Gastroesophageal sphincter (tissue), 4 donors: ENCODE data around the gene METTL18. TPM values are rescaled to one million over a fixed set of nuclear protein-coding genes. Genes with fewer than 3 reads are reported as not detected.

Experiments
- ATAC-seq: fragments of 150-250 bp; one replicate; pipeline ENCODE4 v1.9.1; 2016; ENCODE audit warnings: mild to moderate bottlenecking, moderate library complexity
- H3K27ac ChIP-seq, 4 donors: fragments of 200-600 bp; sonication (generic) in 3 of 4; 1 replicate in 3 of 4; 2 replicates in 1 of 4; pipeline ENCODE4 v1.5.1; 2016 to 2019
- H3K27me3 ChIP-seq: fragments of 200-600 bp; sonication (generic); one replicate; pipeline ENCODE4 v1.5.1; 2019
- H3K36me3 ChIP-seq, 2 donors: fragments of 200-600 bp; sonication (generic); one replicate each; pipeline ENCODE4 v1.5.1; 2019; ENCODE audit warnings: control low read depth in 1 of 2
- H3K4me1 ChIP-seq, 3 donors: fragments of 200-600 bp; sonication (generic); 1 replicate in 2 of 3; 2 replicates in 1 of 3; pipeline ENCODE4 v1.5.1; 2016 to 2019; ENCODE audit warnings: control low read depth in 2 of 3
- H3K4me3 ChIP-seq, 2 donors: fragments of 200-600 bp; sonication (generic); one replicate each; pipeline ENCODE4 v1.5.1; 2019; ENCODE audit warnings: mild to moderate bottlenecking in 1 of 2, moderate library complexity in 1 of 2
- H3K9me3 ChIP-seq, 3 donors: fragments of 200-600 bp; sonication (generic); one replicate each; pipeline ENCODE4 v1.5.1; 2017 to 2019; ENCODE audit warnings: control low read depth in 2 of 3
- EP300 ChIP-seq: sonication (generic); formaldehyde crosslinking; IDR thresholded peaks from one replicate; pipeline ENCODE4 v1.6.1; 2017; ENCODE audit warnings: antibody characterized with exemption, mild to moderate bottlenecking
- POLR2A ChIP-seq, 2 donors: fragments of 450-650 bp; IDR thresholded peaks; one replicate each; pipeline ENCODE4 v1.6.1; 2017; ENCODE audit warnings: antibody characterized with exemption in 2 of 2, mild to moderate bottlenecking in 2 of 2, moderate library complexity in 1 of 2
- POLR2AphosphoS5 ChIP-seq: sonication (generic); formaldehyde crosslinking; IDR thresholded peaks from one replicate; pipeline ENCODE4 v1.6.1; 2017; ENCODE audit warnings: antibody characterized with exemption
- WGBS, 2 donors: methylation state at CpG; one replicate each; pipeline ENCODE4 v1.1.5; 2018; ENCODE audit warnings: low coverage in 1 of 2; 5-methylcytosine and 5-hydroxymethylcytosine counted together
- total RNA-seq, 4 donors: library from RNA; depleted of rRNA; stranded (reverse); fragments of >200 nt; gene quantifications; one replicate each; pipeline ENCODE4 v1.1.0, GENCODE V29; 2016
- TF ChIP-seq, protein P1 (sequence below), 4 experiments: fragments of 200-600 bp in 2 of 4; fragments of 450-650 bp in 2 of 4; sonication (generic) in 1 of 4; IDR thresholded peaks; one replicate each; pipeline ENCODE4 v1.5.1; 2017 to 2019; ENCODE audit warnings: antibody characterized with exemption in 4 of 4, mild to moderate bottlenecking in 2 of 4, moderate library complexity in 2 of 4

The METTL18 gene
- total RNA-seq, 4 donors from 2014 or later = 3.9 to 8.8 (median 6.1) TPM

DNA sequence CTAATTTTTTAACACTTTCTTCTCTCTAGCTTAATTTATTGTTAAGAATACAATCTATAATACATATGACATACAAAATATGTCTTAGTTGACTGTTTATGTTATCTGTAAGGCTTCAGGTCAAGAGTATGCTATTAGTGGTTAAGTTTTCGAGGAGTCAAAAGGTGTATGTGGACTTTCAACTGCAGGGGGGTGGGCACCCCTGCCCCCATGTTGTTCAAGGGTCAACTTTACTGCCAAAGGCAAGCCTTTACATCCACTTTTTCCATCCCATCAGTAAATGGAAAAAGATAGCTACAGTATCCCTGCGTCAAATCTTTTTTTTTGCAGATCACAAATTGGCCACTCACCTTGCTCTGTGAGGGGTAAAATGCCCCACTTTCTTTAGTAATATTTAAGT, 6.3 kb downstream of the METTL18 start:
- no peak for TF ChIP-seq POLR2AphosphoS5
- TF ChIP-seq, protein P1, sequence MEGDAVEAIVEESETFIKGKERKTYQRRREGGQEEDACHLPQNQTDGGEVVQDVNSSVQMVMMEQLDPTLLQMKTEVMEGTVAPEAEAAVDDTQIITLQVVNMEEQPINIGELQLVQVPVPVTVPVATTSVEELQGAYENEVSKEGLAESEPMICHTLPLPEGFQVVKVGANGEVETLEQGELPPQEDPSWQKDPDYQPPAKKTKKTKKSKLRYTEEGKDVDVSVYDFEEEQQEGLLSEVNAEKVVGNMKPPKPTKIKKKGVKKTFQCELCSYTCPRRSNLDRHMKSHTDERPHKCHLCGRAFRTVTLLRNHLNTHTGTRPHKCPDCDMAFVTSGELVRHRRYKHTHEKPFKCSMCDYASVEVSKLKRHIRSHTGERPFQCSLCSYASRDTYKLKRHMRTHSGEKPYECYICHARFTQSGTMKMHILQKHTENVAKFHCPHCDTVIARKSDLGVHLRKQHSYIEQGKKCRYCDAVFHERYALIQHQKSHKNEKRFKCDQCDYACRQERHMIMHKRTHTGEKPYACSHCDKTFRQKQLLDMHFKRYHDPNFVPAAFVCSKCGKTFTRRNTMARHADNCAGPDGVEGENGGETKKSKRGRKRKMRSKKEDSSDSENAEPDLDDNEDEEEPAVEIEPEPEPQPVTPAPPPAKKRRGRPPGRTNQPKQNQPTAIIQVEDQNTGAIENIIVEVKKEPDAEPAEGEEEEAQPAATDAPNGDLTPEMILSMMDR (IDR thresholded peaks at IDR 0.05) = no peak
- TF ChIP-seq EP300 = no peak
- Histone ChIP-seq H3K4me1 (peaks cover 0 to under 1% (median 0%) of the 10 kb centered on the region in 3 donors), H3K27me3 (peaks cover 12% of the 10 kb centered on the region), H3K9me3 (no peaks in the 10 kb centered on the region), H3K27ac (no peak overlapping the region), H3K4me3 (no peak overlapping the region), H3K36me3 (peaks cover 0 to 8% of the 10 kb centered on the region in 2 donors)
- no peak for ATAC-seq
- 67 to 100% methylated on average over 1 to 2 of the region's 2 CpGs for WGBS, 2 donors

DNA sequence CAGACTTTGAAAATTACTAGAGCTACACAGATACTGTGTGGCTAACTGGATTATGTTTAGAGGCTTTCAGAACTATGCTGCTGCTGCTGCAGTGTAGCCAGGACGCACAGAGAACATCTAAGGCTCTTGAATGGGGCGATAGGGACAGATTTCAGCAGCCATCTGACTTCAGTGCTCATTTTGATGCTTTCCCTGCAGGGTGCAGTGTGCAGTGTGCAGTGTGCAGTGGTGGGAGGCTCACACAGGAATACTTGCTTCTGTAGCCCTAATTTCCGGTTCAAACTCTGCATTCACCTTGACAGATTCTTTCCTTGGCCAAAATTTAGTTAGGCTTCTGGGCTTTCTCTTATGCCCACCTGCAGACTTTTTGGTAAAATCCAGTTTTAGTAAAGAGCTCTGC, 7.7 kb downstream of the METTL18 start:
- H3K27me3 ChIP-seq = peaks cover 12% of the 10 kb centered on the region
- no peaks in the 10 kb centered on the region for H3K4me1 ChIP-seq
- WGBS, 2 donors = 33 to 66% methylated on average over 1 to 3 of the region's 3 CpGs
- no peaks in the 10 kb centered on the region for H3K9me3 ChIP-seq
- H3K4me3 ChIP-seq = no peak overlapping the region
- no peak for ATAC-seq
- TF ChIP-seq POLR2AphosphoS5 = no peak
- TF ChIP-seq, protein P1 (IDR thresholded peaks at IDR 0.05) = no peak
- no peak for TF ChIP-seq EP300
- TF ChIP-seq POLR2A (IDR thresholded peaks at IDR 0.05) = no peak
- H3K36me3 ChIP-seq = peaks cover 0 to 8% of the 10 kb centered on the region in 2 donors
- no peak overlapping the region for H3K27ac ChIP-seq

DNA sequence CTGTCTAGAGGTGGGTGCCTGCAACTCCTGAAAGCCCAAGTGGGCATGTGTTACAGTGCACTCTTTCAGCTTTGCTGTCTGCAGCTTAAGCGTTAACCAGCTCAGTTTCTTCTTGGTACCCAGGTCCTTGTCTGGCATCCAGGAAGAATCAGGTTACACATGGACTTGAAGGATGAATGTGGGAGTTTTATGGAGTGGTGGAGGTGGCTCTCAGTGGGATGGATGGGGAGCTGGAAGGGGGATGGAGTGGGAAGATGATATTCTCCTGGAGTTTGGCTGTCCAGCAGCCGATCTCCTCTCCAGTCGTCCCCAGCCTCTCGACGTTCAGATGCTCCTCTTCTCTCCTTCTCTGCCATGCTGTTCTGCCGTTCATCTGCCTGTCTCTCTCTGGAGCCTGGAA, 9.4 kb downstream of the METTL18 start:
- WGBS, 2 donors = 95 to 100% methylated on average over 3 to 5 of the region's 6 CpGs

DNA sequence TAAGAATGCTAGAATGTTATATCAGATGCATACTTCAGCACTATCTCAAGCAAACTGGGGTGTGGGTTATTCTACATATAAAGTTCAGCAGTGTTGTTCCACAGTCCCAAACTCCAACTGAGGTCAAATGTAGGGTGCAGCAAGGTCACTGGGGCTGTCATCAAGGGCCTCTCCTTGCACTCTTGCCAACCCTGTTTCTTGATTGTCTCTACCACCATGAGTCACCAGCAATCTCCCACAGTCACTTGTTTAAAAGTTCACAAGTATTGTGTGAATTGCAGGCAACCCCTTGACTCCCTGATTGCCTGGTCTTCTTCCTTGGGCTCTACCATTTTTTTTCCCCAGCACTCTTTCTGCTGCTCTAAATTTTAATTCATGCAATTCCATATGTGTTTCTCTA, 10.6 kb downstream of the METTL18 start:
- Histone ChIP-seq H3K27me3 (peaks cover 12% of the 10 kb centered on the region), H3K27ac (no peak overlapping the region), H3K4me3 (no peak overlapping the region), H3K4me1 (no peaks in the 10 kb centered on the region), H3K36me3 (peaks cover 0 to 4% of the 10 kb centered on the region in 2 donors), H3K9me3 (no peaks in the 10 kb centered on the region)
- no peak for ATAC-seq
- no peak for TF ChIP-seq EP300
- no peak for TF ChIP-seq POLR2AphosphoS5
- TF ChIP-seq POLR2A (IDR thresholded peaks at IDR 0.05) = no peak
- TF ChIP-seq, protein P1 (IDR thresholded peaks at IDR 0.05) = no peak

More for the DNA sequence above, 9.4 kb downstream of the METTL18 start:
- H3K27ac ChIP-seq = no peak overlapping the region
- H3K36me3 ChIP-seq = peaks cover 0 to 4% of the 10 kb centered on the region in 2 donors
- no peak for TF ChIP-seq EP300
- TF ChIP-seq POLR2A (IDR thresholded peaks at IDR 0.05) = no peak
- TF ChIP-seq, protein P1 (IDR thresholded peaks at IDR 0.05) = no peak
- TF ChIP-seq POLR2AphosphoS5 = no peak
- ATAC-seq = no peak
- no peaks in the 10 kb centered on the region for H3K9me3 ChIP-seq
- no peaks in the 10 kb centered on the region for H3K4me1 ChIP-seq
- peaks cover 12% of the 10 kb centered on the region for H3K27me3 ChIP-seq
- H3K4me3 ChIP-seq = no peak overlapping the region

DNA sequence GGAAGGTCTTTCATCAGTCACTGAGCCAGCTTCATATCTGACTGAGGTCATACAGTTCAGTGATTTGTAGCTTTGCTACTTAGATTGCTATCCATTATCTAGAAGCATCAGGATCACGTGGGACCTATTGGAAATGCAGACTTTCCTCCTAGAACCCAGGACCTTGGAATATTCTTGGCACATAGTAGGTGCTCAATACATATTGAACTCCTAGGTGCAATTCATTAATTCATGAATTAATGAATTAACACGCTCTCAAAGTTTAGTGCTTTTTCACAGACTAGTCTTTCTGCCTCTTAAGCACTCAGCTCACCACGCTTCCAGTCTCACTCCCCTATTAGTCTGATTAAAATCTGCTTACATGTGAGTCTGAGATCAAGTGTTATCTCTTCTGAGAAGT, 12.1 kb downstream of the METTL18 start:
- WGBS, 2 donors = 58 to 81% methylated on average over 3 of the region's 3 CpGs
- no peaks in the 10 kb centered on the region for H3K9me3 ChIP-seq

More for the DNA sequence above, 12.1 kb downstream of the METTL18 start:
- H3K27me3 ChIP-seq = peaks cover 12% of the 10 kb centered on the region
- no peak overlapping the region for H3K4me3 ChIP-seq
- no peak overlapping the region for H3K27ac ChIP-seq
- ATAC-seq = no peak
- H3K4me1 ChIP-seq = no peaks in the 10 kb centered on the region
- H3K36me3 ChIP-seq = peaks cover 0 to 4% of the 10 kb centered on the region in 2 donors
- TF ChIP-seq, protein P1 (IDR thresholded peaks at IDR 0.05) = no peak
- no peak for TF ChIP-seq POLR2A (IDR thresholded peaks at IDR 0.05)
- TF ChIP-seq EP300 = no peak
- TF ChIP-seq POLR2AphosphoS5 = no peak
